ENCODE measurements around the gene DET1. TPM values are rescaled to one million over a fixed set of nuclear protein-coding genes. Genes with fewer than 3 reads are reported as not detected.
"Not testable (repeated sequence)": the region's sequence is repeated elsewhere in the genome, so short reads cannot be mapped to it uniquely, and the experiment has no call there.

Gene DET1
- total RNA-seq, 2 experiments from 2014 or later: 1.7 to 3.0 TPM

DNA sequence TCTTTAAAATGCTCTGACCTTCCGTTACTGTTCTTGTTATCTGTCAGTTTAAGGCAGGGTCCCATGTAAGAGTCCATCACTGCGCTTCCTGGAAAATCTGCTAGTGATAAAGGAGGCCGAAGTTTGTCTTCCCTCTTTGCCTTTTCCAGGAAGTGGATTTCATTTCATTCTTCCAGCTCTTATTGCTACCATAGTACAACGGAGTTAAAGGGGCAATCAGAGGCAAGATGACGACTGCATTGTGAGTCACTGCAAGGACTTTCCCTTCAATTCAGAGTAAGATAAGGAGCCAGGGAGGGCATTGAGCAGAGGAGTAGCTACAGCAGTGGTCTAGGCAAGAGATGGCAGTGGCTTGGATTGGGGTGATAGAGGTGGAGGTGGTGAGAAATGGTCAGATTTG, 17.2 kb upstream of the DET1 start:
- H3K27me3 Mint-ChIP-seq (ENCODE audit: low read depth): peaks cover 3% of the 10 kb centered on the region
- no peak for ATAC-seq
- H3K9me3 Mint-ChIP-seq (ENCODE audit: insufficient read depth): no peaks in the 10 kb centered on the region
- H3K27ac Mint-ChIP-seq: no peak overlapping the region
- H3K36me3 Mint-ChIP-seq (ENCODE audit: low read depth): no peaks in the 10 kb centered on the region
- no peaks in the 10 kb centered on the region for H3K4me1 Mint-ChIP-seq (ENCODE audit: low read depth)
- POLR2A ChIA-PET: no interaction called here
- H3K4me3 Mint-ChIP-seq: no peak overlapping the region
- DNase-seq: no peak
- CTCF ChIA-PET: no interaction called here

DNA sequence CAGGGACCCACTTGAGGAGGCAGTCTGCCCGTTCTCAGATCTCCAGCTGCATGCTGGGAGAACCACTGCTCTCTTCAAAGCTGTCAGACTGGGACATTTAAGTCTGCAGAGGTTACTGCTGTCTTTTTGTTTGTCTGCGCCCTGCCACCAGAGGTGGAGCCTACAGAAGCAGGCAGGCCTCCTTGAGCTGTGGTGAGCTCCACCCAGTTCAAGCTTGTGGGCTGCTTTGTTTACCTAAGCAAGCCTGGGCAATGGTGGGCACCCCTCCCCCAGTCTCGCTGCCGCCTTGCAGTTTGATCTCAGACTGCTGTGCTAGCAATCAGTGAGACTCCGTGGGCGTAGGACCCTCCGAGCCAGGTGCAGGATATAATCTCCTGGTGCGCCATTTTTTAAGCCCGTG, 13.1 kb upstream of the DET1 start:
- H3K27ac Mint-ChIP-seq; CTCF ChIA-PET; H3K9me3 Mint-ChIP-seq (ENCODE audit: insufficient read depth); H3K4me1 Mint-ChIP-seq (ENCODE audit: low read depth); DNase-seq; H3K36me3 Mint-ChIP-seq (ENCODE audit: low read depth); H3K27me3 Mint-ChIP-seq (ENCODE audit: low read depth); ATAC-seq; H3K4me3 Mint-ChIP-seq; POLR2A ChIA-PET: not testable (repeated sequence)

DNA sequence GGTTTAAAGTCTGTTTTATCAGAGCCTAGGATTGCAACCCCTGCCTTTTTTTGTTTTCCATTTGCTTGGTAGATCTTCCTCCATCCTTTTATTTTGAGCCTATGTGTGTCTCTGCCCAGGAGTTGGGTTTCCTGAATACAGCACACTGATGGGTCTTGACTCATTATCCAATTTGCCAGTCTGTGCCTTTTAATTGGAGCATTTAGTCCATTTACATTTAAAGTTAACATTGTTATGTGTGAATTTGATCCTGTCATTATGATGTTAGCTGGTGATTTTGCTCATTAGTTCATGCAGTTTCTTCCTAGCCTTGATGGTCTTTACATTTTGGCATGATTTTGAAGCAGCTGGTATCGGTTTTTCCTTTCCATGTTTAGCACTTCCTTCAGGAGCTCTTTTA, 11.5 kb upstream of the DET1 start:
- CTCF ChIA-PET; H3K4me3 Mint-ChIP-seq; H3K36me3 Mint-ChIP-seq (ENCODE audit: low read depth); DNase-seq; ATAC-seq; H3K9me3 Mint-ChIP-seq (ENCODE audit: insufficient read depth); H3K4me1 Mint-ChIP-seq (ENCODE audit: low read depth); H3K27ac Mint-ChIP-seq; H3K27me3 Mint-ChIP-seq (ENCODE audit: low read depth); POLR2A ChIA-PET: not testable (repeated sequence)

DNA sequence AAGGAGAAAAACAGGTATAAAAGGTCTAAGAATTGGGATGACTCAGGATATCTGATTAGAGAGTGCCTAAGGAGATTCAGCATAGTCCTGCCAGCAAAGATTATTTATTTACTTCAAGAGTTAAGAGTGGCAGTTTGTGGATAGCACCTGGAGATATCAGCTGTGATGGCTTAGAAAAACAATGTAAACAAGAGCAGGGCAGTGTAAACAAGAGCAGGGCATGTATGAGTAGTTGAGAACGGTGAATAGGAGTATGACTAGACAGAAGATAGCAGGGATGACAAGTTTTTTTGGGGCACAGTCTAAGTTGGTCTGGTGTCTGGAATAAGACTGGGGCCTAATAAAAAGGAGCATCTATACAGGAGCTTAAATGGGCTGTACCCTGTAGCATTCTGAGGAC, 1.5 kb upstream of the DET1 start:
- ATAC-seq; H3K4me3 Mint-ChIP-seq; DNase-seq; H3K27ac Mint-ChIP-seq; H3K36me3 Mint-ChIP-seq (ENCODE audit: low read depth); H3K9me3 Mint-ChIP-seq (ENCODE audit: insufficient read depth); POLR2A ChIA-PET; H3K27me3 Mint-ChIP-seq (ENCODE audit: low read depth); CTCF ChIA-PET: not testable (repeated sequence)
- H3K4me1 Mint-ChIP-seq (ENCODE audit: low read depth): peaks cover 17% of the 10 kb centered on the region

DNA sequence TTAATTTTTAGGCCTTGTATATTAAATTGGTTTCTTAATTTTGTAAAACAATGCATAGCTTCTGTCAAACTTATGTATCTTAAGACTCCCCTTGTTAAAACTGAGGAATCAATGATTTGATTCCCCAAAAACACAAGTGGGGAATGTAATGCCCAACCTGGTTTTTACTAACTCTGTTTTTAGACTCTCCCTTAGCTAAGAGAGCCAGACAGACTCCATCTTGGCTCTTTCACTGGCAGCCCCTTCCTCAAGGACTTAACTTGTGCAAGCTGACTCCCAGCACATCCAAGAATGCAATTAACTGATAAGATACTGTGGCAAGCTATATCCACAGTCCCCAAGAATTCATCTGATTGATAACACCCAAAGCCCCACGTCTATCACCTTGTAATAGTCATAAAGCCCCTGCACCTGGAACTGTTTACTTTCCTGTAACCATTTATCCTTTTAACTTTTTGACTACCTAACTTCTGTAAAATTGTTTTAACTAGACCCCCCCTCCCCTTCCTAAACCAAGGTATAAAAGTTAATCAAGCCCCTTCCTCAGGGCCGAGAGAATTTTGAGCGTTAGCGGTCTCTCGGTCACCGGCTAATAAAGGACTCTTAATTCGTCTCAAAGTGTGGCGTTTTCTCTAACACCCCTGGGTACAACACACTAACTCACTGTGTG, 768 bp downstream of the DET1 start:
- peaks cover 23% of the 10 kb centered on the region for H3K4me1 Mint-ChIP-seq (ENCODE audit: low read depth)
- H3K36me3 Mint-ChIP-seq (ENCODE audit: low read depth); POLR2A ChIA-PET; H3K27me3 Mint-ChIP-seq (ENCODE audit: low read depth); CTCF ChIA-PET; ATAC-seq; H3K9me3 Mint-ChIP-seq (ENCODE audit: insufficient read depth); DNase-seq: not testable (repeated sequence)
- H3K4me3 Mint-ChIP-seq: peak overlapping the region; percentile 89
- peak overlapping the region; percentile 95 for H3K27ac Mint-ChIP-seq

DNA sequence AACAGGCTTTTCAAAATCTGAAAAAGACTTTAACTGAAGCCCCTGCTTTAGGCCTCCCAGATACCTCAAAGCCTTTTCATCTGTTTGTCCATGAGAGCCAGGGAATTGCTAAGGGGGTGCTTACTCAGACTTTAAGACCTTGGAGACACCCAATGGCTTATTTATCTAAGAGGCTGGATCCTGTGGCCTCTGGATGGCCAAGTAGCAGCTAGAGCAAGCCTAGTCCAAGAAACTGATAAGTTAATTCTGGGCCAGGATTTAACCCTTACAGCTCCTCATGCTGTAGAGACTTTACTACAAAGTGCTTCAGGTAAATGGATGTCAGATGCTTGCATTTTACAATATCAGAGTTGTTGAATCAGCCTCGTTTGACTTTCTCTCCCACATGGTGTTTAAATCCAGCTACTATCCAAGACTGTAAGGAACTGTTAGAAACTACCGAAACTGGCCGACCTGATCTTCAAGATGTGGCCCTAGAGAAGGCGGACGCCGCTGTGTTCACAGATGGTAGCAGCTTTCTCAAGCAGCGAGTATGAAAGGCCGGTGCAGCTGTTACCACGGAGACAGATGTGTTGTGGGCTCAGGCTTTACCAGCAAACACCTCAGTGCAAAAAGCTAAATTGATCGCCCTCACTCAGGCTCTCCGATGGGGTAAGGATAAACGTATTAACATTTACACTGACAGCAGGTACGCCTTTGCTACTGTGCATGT, 3.3 kb downstream of the DET1 start:
- no peak overlapping the region for H3K4me3 Mint-ChIP-seq
- POLR2A ChIA-PET: no interaction called here
- ATAC-seq (no peak), DNase-seq (no peak)
- H3K27ac Mint-ChIP-seq: no peak overlapping the region
- H3K27me3 Mint-ChIP-seq (ENCODE audit: low read depth): no peaks in the 10 kb centered on the region
- peaks cover 4% of the 10 kb centered on the region for H3K36me3 Mint-ChIP-seq (ENCODE audit: low read depth)
- peaks cover 6% of the 10 kb centered on the region for H3K9me3 Mint-ChIP-seq (ENCODE audit: insufficient read depth)
- CTCF ChIA-PET: interaction anchor here (1.3 kb wide), 1 partner anchor 95 kb away, joined by 3 read pairs; no protein-coding TSS in a partner anchor
- peaks cover 23% of the 10 kb centered on the region for H3K4me1 Mint-ChIP-seq (ENCODE audit: low read depth)

DNA sequence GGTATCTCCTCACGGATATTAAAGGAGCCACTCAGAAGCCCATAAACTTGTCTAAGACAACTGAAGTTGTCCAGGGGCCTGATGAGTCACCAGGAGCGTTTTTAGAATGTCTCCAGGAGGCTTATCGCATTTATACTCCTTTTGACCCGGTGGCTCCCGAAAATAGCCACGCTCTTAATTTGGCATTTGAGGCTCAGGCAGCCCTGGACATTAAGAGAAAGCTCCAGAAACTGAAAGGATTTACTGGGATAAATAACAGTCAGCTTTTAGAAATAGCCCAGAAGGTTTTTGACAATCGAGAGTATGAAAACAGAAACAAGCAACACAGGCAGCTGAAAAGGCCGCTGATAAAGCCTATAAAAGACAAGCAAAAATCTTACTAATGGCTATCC, 4.1 kb downstream of the DET1 start:
- Mint-ChIP-seq H3K27ac (no peak overlapping the region), H3K4me1 (ENCODE audit: low read depth) (peaks cover 23% of the 10 kb centered on the region), H3K4me3 (no peak overlapping the region), H3K36me3 (ENCODE audit: low read depth) (peaks cover 4% of the 10 kb centered on the region), H3K27me3 (ENCODE audit: low read depth) (no peaks in the 10 kb centered on the region), H3K9me3 (ENCODE audit: insufficient read depth) (peaks cover 6% of the 10 kb centered on the region)
- DNase-seq: no peak
- CTCF ChIA-PET: no interaction called here
- POLR2A ChIA-PET: no interaction called here
- no peak for ATAC-seq

DNA sequence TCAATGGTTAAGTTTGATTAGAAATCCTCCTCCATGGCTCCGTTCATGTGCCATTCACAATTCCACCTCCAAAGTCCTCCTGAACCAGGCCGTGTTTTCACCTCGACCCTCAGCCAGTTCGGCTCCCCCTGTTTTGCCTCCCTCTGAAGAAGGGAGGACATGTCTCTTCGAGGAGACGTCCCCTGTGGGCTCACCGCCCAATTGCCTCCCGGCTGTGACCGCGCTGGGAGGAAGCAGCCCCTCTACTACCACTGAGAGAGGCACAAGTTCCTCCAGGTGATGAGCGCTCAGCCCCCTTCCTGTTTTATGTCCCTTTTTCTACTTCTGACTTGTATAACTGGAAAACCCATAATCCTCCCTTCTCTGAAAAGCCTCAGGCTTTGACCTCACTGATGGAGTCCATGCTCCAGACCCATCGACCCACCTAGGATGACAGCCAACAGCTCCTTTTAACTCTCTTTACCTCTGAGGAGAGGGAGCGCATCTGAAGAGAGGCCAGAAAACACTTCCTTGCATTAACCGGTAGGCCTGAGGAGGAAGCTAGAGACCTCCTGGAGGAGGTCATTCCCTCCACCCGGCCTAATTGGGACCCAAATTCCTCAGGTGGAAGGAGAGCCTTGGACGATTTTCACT, 4.7 kb downstream of the DET1 start:
- Mint-ChIP-seq H3K27me3 (ENCODE audit: low read depth) (no peaks in the 10 kb centered on the region), H3K27ac (no peak overlapping the region), H3K36me3 (ENCODE audit: low read depth) (peaks cover 2% of the 10 kb centered on the region), H3K9me3 (ENCODE audit: insufficient read depth) (peaks cover under 1% of the 10 kb centered on the region), H3K4me3 (no peak overlapping the region), H3K4me1 (ENCODE audit: low read depth) (peaks cover 18% of the 10 kb centered on the region)
- POLR2A ChIA-PET: no interaction called here
- ATAC-seq (no peak), DNase-seq (no peak)
- CTCF ChIA-PET: no interaction called here

DNA sequence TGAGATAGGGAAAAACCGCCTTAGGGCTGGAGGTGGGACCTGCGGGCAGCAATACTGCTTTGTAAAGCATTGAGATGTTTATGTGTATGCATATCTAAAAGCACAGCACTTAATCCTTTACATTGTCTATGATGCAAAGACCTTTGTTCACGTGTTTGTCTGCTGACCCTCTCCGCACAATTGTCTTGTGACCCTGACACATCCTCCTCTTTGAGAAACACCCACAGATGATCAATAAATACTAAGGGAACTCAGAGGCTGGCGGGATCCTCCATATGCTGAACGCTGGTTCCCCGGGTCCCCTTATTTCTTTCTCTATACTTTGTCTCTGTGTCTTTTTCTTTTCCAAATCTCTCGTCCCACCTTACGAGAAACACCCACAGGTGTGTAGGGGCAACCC, 5.4 kb downstream of the DET1 start:
- DNase-seq; POLR2A ChIA-PET; ATAC-seq; CTCF ChIA-PET; H3K9me3 Mint-ChIP-seq (ENCODE audit: insufficient read depth); H3K27ac Mint-ChIP-seq; H3K27me3 Mint-ChIP-seq (ENCODE audit: low read depth); H3K4me3 Mint-ChIP-seq; H3K36me3 Mint-ChIP-seq (ENCODE audit: low read depth): not testable (repeated sequence)
- H3K4me1 Mint-ChIP-seq (ENCODE audit: low read depth): peaks cover 15% of the 10 kb centered on the region

DNA sequence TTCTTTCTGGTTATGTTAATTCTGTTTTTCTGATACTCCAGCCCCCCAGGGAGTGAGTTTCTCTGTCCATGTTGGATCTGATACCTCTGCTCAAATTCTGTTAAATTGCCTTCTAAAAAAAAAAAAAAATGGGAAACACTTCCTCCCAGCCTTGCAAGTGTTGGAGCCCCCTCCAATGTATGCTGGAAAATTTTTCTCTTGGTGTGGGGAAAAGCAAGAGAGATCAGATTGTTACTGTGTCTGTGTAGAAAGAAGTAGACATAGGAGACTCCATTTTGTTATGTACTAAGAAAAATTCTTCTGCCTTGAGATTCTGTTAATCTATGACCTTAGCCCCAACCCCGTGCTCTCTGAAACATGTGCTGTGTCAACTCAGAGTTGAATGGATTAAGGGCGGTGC, 6.1 kb downstream of the DET1 start:
- H3K9me3 Mint-ChIP-seq (ENCODE audit: insufficient read depth); H3K4me3 Mint-ChIP-seq; H3K27me3 Mint-ChIP-seq (ENCODE audit: low read depth); CTCF ChIA-PET; ATAC-seq; POLR2A ChIA-PET; DNase-seq; H3K27ac Mint-ChIP-seq; H3K36me3 Mint-ChIP-seq (ENCODE audit: low read depth): not testable (repeated sequence)
- H3K4me1 Mint-ChIP-seq (ENCODE audit: low read depth): peaks cover 11% of the 10 kb centered on the region

DNA sequence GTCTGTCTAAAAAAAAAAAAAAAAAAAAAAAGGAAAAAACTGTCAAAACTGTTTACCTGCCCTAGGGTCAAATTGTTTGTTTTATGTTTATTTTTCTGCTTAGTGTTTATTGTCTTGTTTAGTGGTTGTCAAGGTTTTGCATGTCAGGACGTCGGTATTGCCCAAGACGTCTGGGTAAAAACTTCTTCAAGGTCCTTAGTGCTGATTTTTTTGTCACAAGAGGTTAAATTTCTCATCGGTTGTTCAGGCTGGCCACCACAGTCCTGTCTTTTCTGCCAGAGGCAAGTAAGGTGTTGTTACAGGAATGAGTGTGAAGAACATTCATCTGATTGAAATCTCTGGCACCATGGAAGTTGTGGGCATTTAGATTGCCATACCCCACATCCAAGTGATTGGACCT, 7.0 kb downstream of the DET1 start:
- Mint-ChIP-seq H3K27ac (no peak overlapping the region), H3K36me3 (ENCODE audit: low read depth) (peaks cover 2% of the 10 kb centered on the region), H3K9me3 (ENCODE audit: insufficient read depth) (peaks cover 10% of the 10 kb centered on the region), H3K4me1 (ENCODE audit: low read depth) (peaks cover 6% of the 10 kb centered on the region), H3K4me3 (no peak overlapping the region), H3K27me3 (ENCODE audit: low read depth) (no peaks in the 10 kb centered on the region)
- DNase-seq (no peak), ATAC-seq (no peak)
- POLR2A ChIA-PET: no interaction called here
- CTCF ChIA-PET: no interaction called here

DNA sequence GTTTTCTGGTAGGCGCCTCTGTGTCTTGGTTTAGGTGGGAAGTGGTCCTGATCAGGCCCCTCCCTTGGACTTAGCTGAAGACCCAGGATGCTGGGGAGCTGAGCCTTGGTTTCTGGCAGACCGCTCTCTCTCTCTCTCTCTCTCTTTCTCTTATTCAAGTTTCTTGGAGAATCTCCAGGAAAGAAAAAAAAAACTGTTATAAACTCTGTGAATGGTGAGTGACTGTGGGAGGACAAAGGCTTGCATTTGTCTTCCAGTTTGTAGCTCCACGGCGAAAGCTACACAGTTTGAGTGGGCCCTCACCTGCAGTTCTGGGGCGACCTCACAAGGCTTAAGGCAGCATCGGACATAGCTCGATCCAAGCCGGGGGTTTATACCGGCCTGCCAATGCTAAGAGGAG, 7.5 kb downstream of the DET1 start:
- ATAC-seq: no peak
- Mint-ChIP-seq H3K9me3 (ENCODE audit: insufficient read depth) (peaks cover 10% of the 10 kb centered on the region), H3K27ac (no peak overlapping the region), H3K4me1 (ENCODE audit: low read depth) (peaks cover 6% of the 10 kb centered on the region), H3K4me3 (no peak overlapping the region), H3K36me3 (ENCODE audit: low read depth) (peaks cover 2% of the 10 kb centered on the region), H3K27me3 (ENCODE audit: low read depth) (no peaks in the 10 kb centered on the region)
- POLR2A ChIA-PET: no interaction called here
- no peak for DNase-seq
- CTCF ChIA-PET: no interaction called here
